IMR-90 (cell line): Measurements from ENCODE around the gene ELMO1. TPM values are rescaled to one million over a fixed set of nuclear protein-coding genes. Genes with fewer than 3 reads are reported as not detected.

ENCODE experiments used
- ATAC-seq: fragments of 200-7000 bp; cut with Tn5 transposase; 2 replicates; pipeline ENCODE4 v1.9.1; 2020; ENCODE audit warnings: low read depth, mild to moderate bottlenecking, moderate library complexity
- BruUV-seq: library from RNA; stranded (reverse); fragments of 400-500 nt; replicated peaks from 2 replicates; lab custom pipeline; 2021; lab: Mats Ljungman, UMichigan
- CTCF ChIA-PET: fragments of 300-600 bp; formaldehyde crosslinking; extraction: SDS; loops from one replicate; lab custom pipeline; 2021; ENCODE audit warnings: antibody characterized with exemption; lab: Yijun Ruan, JAX
- POLR2A ChIA-PET: fragments of 300-600 bp; sonication (Branson Sonifier 250); formaldehyde crosslinking; loops from one replicate; lab custom pipeline; 2022; ENCODE audit warnings: antibody characterized with exemption; ENCODE audit not compliant: unreplicated experiment; lab: Charles Lee
- DNase-seq: peaks from one replicate; pipeline ENCODE4 v3.0.0; 2013
- H2AFZ ChIP-seq: replicated peaks from 2 replicates; pipeline ENCODE3; 2013; ENCODE audit warnings: low read length, mild to moderate bottlenecking; ENCODE audit not compliant: poor library complexity
- H2AK5ac ChIP-seq: 2 replicates; pipeline ENCODE4 v1.6.1; 2013; ENCODE audit warnings: low read depth, low read length, inconsistent platforms
- H2AK9ac ChIP-seq: replicated peaks from 2 replicates; pipeline ENCODE3; 2013; ENCODE audit warnings: mild to moderate bottlenecking, low read depth, low read length, moderate library complexity; ENCODE audit not compliant: poor library complexity
- H2BK120ac ChIP-seq: 2 replicates; pipeline ENCODE4 v1.6.1; 2013; ENCODE audit warnings: low read depth, low read length, inconsistent platforms
- H2BK15ac ChIP-seq: 3 replicates; pipeline ENCODE4 v1.6.1; 2013; ENCODE audit warnings: low read depth, low read length, inconsistent platforms
- H2BK20ac ChIP-seq: 2 replicates; pipeline ENCODE4 v1.6.1; 2013; ENCODE audit warnings: low read depth, mild to moderate bottlenecking, inconsistent platforms, low read length, moderate library complexity
- H2BK5ac ChIP-seq: 2 replicates; pipeline ENCODE4 v1.6.1; 2013; ENCODE audit warnings: mild to moderate bottlenecking, low read depth, low read length, inconsistent platforms; ENCODE audit not compliant: poor library complexity, severe bottlenecking
- H3K14ac ChIP-seq: replicated peaks from 2 replicates; pipeline ENCODE4 v1.6.1; 2013; ENCODE audit warnings: low read depth, low read length, inconsistent platforms
- H3K18ac ChIP-seq: 2 replicates; pipeline ENCODE4 v1.6.1; 2013; ENCODE audit warnings: low read depth, low read length, control low read depth
- H3K23ac ChIP-seq: 2 replicates; pipeline ENCODE4 v1.6.1; 2013; ENCODE audit warnings: low read depth, low read length, inconsistent platforms
- H3K27ac ChIP-seq: 2 replicates; pipeline ENCODE4 v1.5.1; 2013; ENCODE audit warnings: mild to moderate bottlenecking, control low read depth, low read length; ENCODE audit not compliant: insufficient read depth
- H3K27me3 ChIP-seq: 2 replicates; pipeline ENCODE4 v1.6.1; 2013; ENCODE audit warnings: low read length; ENCODE audit not compliant: control insufficient read depth, insufficient read depth
- H3K36me3 ChIP-seq: 2 replicates; pipeline ENCODE4 v1.6.1; 2013; ENCODE audit warnings: low read length, mixed read lengths; ENCODE audit not compliant: control insufficient read depth, insufficient read depth
- H3K4ac ChIP-seq: 2 replicates; pipeline ENCODE4 v1.6.1; 2013; ENCODE audit warnings: low read depth, low read length, inconsistent platforms
- H3K4me1 ChIP-seq: 2 replicates; pipeline ENCODE4 v1.6.1; 2013; ENCODE audit warnings: low read length, mixed read lengths; ENCODE audit not compliant: control insufficient read depth, insufficient read depth
- H3K4me2 ChIP-seq: 2 replicates; pipeline ENCODE4 v1.6.1; 2013; ENCODE audit warnings: low read depth, mild to moderate bottlenecking, control low read depth, low read length, moderate library complexity
- H3K4me3 ChIP-seq: 2 replicates; pipeline ENCODE4 v1.5.1; 2013; ENCODE audit warnings: low read depth, mild to moderate bottlenecking, control low read depth, low read length, moderate library complexity; ENCODE audit not compliant: insufficient read depth
- H3K56ac ChIP-seq: 2 replicates; pipeline ENCODE4 v1.6.1; 2013; ENCODE audit warnings: low read length, inconsistent platforms; ENCODE audit not compliant: insufficient read depth; ENCODE audit errors: extremely low read depth
- H3K79me1 ChIP-seq, 2 experiments: 2 replicates each; pipeline ENCODE4 v1.6.1; 2013; ENCODE audit warnings: low read length in 2 of 2, inconsistent platforms in 1 of 2, low read depth in 1 of 2
- H3K9ac ChIP-seq: 2 replicates; pipeline ENCODE4 v1.6.1; 2013; ENCODE audit warnings: low read depth, low read length, control low read depth
- H3K9me1 ChIP-seq: 2 replicates; pipeline ENCODE4 v1.6.1; 2013; ENCODE audit warnings: low read length, inconsistent platforms; ENCODE audit not compliant: insufficient read depth
- H3K9me3 ChIP-seq: 2 replicates; pipeline ENCODE4 v1.6.1; 2013; ENCODE audit warnings: low read length; ENCODE audit not compliant: control insufficient read depth, insufficient read depth
- H4K20me1 ChIP-seq: 2 replicates; pipeline ENCODE4 v1.6.1; 2013; ENCODE audit warnings: low read length, inconsistent platforms; ENCODE audit not compliant: insufficient read depth
- H4K5ac ChIP-seq: 2 replicates; pipeline ENCODE4 v1.6.1; 2013; ENCODE audit warnings: mild to moderate bottlenecking, low read depth, low read length, control low read depth
- H4K8ac ChIP-seq, 2 experiments: 2 replicates each; pipeline ENCODE4 v1.6.1; 2013; ENCODE audit warnings: low read depth in 2 of 2, low read length in 2 of 2, control low read depth in 1 of 2, inconsistent platforms in 1 of 2
- H4K91ac ChIP-seq: 2 replicates; pipeline ENCODE4 v1.6.1; 2013; ENCODE audit warnings: low read depth, low read length, inconsistent platforms; ENCODE audit not compliant: insufficient read depth
- BHLHE40 ChIP-seq: fragments of 150-350 bp; IDR thresholded peaks from 2 replicates; pipeline ENCODE4 v1.6.1; 2016; ENCODE audit warnings: mild to moderate bottlenecking, low read depth, low read length
- CEBPB ChIP-seq: IDR thresholded peaks from 2 replicates; pipeline ENCODE4 v1.6.1; 2012; ENCODE audit warnings: low read depth, low read length, improper control_type of control experiment
- CTCF ChIP-seq: conservative IDR thresholded peaks from 2 replicates; pipeline ENCODE4 v1.5.1; 2012; ENCODE audit warnings: mild to moderate bottlenecking, low read depth, low read length, improper control_type of control experiment
- MAFK ChIP-seq: IDR thresholded peaks from 2 replicates; pipeline ENCODE4 v1.6.1; 2012; ENCODE audit warnings: low read depth, low read length, improper control_type of control experiment
- MAZ ChIP-seq: IDR thresholded peaks from 2 replicates; pipeline ENCODE4 v1.6.1; 2012; ENCODE audit warnings: low read depth, mild to moderate bottlenecking, low read length, improper control_type of control experiment, moderate library complexity, borderline replicate concordance
- MXI1 ChIP-seq: IDR thresholded peaks from 2 replicates; pipeline ENCODE4 v1.6.1; 2012; ENCODE audit warnings: low read depth, mild to moderate bottlenecking, low read length, moderate library complexity, borderline replicate concordance
- NFE2L2 ChIP-seq: fragments of 150-350 bp; IDR thresholded peaks from 2 replicates; pipeline ENCODE4 v1.6.1; 2016; ENCODE audit warnings: low read depth, mild to moderate bottlenecking, low read length
- POLR2A ChIP-seq: IDR thresholded peaks from 2 replicates; pipeline ENCODE4 v1.6.1; 2012; ENCODE audit warnings: mild to moderate bottlenecking, low read depth, low read length
- RCOR1 ChIP-seq: IDR thresholded peaks from 2 replicates; pipeline ENCODE4 v1.6.1; 2012; ENCODE audit warnings: mild to moderate bottlenecking, low read length, improper control_type of control experiment; ENCODE audit not compliant: insufficient replicate concordance
- RFX5 ChIP-seq: IDR thresholded peaks from 2 replicates; pipeline ENCODE4 v1.8.0; 2012; ENCODE audit warnings: low read depth, mild to moderate bottlenecking, low read length, moderate library complexity
- WGBS, 2 experiments: methylation state at CpG; one replicate each; pipeline versions ENCODE4 v1.1.5 to v1.1.7; 2013; ENCODE audit warnings: missing lambda C conversion rate in 2 of 2; ENCODE audit not compliant: insufficient read length in 1 of 2; ENCODE audit errors: extremely low coverage in 2 of 2; 5-methylcytosine and 5-hydroxymethylcytosine counted together
- dilution Hi-C: fragments of 300-500 bp; cut with HindIII; formaldehyde crosslinking; loops from one replicate; pipeline ENCODE4 v1.14.3; 2018; ENCODE audit warnings: low sequenced_read_pairs; ENCODE audit not compliant: unreplicated experiment
- in situ Hi-C: fragments of 300-500 bp; cut with MboI; formaldehyde crosslinking; loops from 3 replicates; pipeline ENCODE4 v1.14.3; 2019; ENCODE audit warnings: low sequenced_read_pairs, inconsistent platforms, mixed read lengths
- intact Hi-C: fragments of 100-400 bp; cut with micrococcal nuclease; formaldehyde crosslinking; loops from 2 replicates; pipeline ENCODE4 v1.10.0; 2022
- polyA plus RNA-seq, 3 experiments: library from polyadenylated mRNA; depleted of rRNA; stranded (reverse); fragments of >200 nt; gene quantifications; 2 replicates each; pipeline ENCODE4 v1.2.3, GENCODE V29; 2012; ENCODE audit warnings: low replicate concordance in 1 of 3
- total RNA-seq: library from RNA; depleted of rRNA; stranded (reverse); fragments of >200 nt; gene quantifications from 2 replicates; pipeline ENCODE4 v1.2.3, GENCODE V29; 2012

ELMO1 gene
- total and polyA plus RNA-seq, 2 of the 4 experiments (the other 2 are of a cell fraction) = 0.03 TPM; not detected in 1

- Histone ChIP-seq H3K18ac (no peak overlapping the region), H3K9me1 (no peaks in the 10 kb centered on the region), H3K4ac (no peak overlapping the region), H2BK120ac (no peak overlapping the region), H2BK5ac (no peak overlapping the region), H3K9me3 (no peaks in the 10 kb centered on the region), H3K4me1 (no peaks in the 10 kb centered on the region), H2AFZ (no peak overlapping the region), H4K20me1 (no peaks in the 10 kb centered on the region), H3K27me3 (no peaks in the 10 kb centered on the region), H2BK20ac (no peak overlapping the region), H2AK9ac (no peak overlapping the region), H2BK15ac (no peak overlapping the region), H3K23ac (no peak overlapping the region), H4K5ac (no peak overlapping the region), H3K79me1 (no peaks in the 10 kb centered on the region), H3K9ac (no peak overlapping the region), H4K91ac (no peak overlapping the region), H3K4me2 (no peak overlapping the region), H3K56ac (no peak overlapping the region), H3K14ac (no peak overlapping the region), H3K4me3 (no peak overlapping the region), H3K27ac (no peak overlapping the region), H2AK5ac (no peak overlapping the region), H4K8ac (no peak overlapping the region), H3K36me3 (no peaks in the 10 kb centered on the region)
- no CpG with 5 or more reads among the region's 1 CpG for WGBS, 2 experiments
- ATAC-seq (no peak), DNase-seq (no peak)
- POLR2A ChIA-PET = no interaction called here
- no TSS peak for BruUV-seq
- TF ChIP-seq RFX5 = no peak
- TF ChIP-seq NFE2L2 = no peak
- no peak for TF ChIP-seq POLR2A
- TF ChIP-seq CEBPB = no peak
- TF ChIP-seq MAZ = no peak
- TF ChIP-seq BHLHE40 = no peak
- TF ChIP-seq RCOR1 = no peak
- TF ChIP-seq MAFK = no peak
- no peak for TF ChIP-seq CTCF
- no peak for TF ChIP-seq MXI1
- dilution Hi-C loops = no loop called here
- intact Hi-C loops = no loop called here
- CTCF ChIA-PET = no interaction called here
- in situ Hi-C loops = no loop called here
These were observed 211.8 kb downstream of the ELMO1 start for GRCh38 chr7:37236906-37237305.
